ENCODE measurements around the gene KRT20. TPM values are rescaled to one million over a fixed set of nuclear protein-coding genes. Genes with fewer than 3 reads are reported as not detected.

Gene KRT20
- total RNA-seq, 5 donors from 2014 or later (not counting 1 experiment from before 2014, with no cell fraction given) = 0.47 TPM; not detected in 4

DNA sequence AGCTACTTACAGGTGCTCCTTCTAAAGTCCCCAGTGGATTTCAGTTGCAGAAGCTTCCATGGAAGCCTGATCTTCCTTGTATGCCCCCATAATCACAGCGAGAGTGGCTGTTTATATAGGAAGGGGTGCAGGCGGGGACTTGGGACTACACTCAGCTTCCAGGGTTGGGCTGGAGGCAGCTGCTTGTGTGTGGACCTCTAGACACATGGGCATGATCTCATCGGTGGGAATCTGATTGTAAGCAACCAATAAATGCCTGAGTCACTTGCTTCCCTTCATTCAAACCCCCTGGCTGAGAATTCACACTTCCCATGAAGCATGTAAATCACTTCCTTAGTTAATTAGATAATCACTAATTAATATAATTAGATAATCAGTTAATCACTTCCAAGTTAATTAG, 1.0 kb upstream of the KRT20 start:
- ATAC-seq (replicated peaks in 1 of 4) = no peak
- Mint-ChIP-seq H3K9me3 (no peaks in the 10 kb centered on the region), H3K27me3 (peaks cover 28 to 42% of the 10 kb centered on the region in 2 donors), H3K27ac (no peak overlapping the region), H3K4me1 (no peaks in the 10 kb centered on the region), H3K4me3 (no peak overlapping the region), H3K36me3 (no peaks in the 10 kb centered on the region)
- Histone ChIP-seq H3K27me3 (replicated peaks in 1 of 2; ENCODE audit: control insufficient read depth in 2 of 2, extremely low read depth in 1 of 2, insufficient read depth in 2 of 2, low read length in 1 of 2) (peaks cover 0 to 11% of the 10 kb centered on the region in 2 experiments), H3K9me3 (no peaks in the 10 kb centered on the region), H3K4me3 (ENCODE audit: control insufficient read depth in 1 of 2, extremely low read depth in 1 of 2, low read length in 1 of 2) (no peak overlapping the region), H3K27ac (ENCODE audit: low read length) (no peak overlapping the region), H3K4me1 (ENCODE audit: control insufficient read depth in 1 of 2, extremely low read depth in 1 of 2, insufficient read depth in 2 of 2, low read length in 2 of 2) (no peaks in the 10 kb centered on the region), H3K36me3 (ENCODE audit: control insufficient read depth in 2 of 2, extremely low read depth in 1 of 2, insufficient read depth in 1 of 2, low read length in 1 of 2) (no peaks in the 10 kb centered on the region)
- no peak for DNase-seq
- ChIA-PET POLR2A (no interaction called here), CTCF (no interaction called here)
- WGBS (ENCODE audit: insufficient coverage) = no CpG with 5 or more reads among the region's 3 CpGs

DNA sequence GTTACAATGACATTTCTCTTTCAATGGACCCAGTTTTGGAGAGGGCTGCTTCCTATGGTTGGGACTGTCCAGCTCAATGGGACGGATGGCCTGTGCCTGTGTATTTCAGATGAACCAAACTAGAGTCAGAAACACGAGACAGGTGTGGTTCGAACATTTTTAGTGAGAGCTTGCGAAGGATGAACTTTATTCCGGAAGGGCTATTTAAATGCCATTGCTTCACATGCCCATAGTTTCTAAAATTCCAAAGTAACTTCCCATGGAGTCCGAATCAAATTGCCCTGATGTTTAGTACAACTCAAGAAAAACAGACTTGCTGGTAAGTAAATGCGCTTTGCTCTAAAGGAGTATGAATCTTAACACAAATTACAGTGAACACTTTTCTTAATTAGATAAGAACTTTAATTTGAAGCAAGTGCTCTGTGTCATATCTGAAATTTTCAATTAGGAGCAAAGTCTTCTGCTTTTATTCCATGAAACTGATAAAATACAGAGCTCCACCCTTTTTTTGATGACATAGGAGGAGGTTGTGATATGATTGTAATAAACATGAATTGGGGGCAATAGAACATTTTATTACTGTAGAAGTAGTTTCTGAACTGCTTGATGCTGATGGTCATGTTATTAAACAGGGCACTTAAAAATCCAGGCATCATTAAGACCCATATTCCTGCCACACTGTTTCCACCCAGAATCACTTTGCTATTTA, 1.3 kb downstream of the KRT20 start:
- no peak overlapping the region for H3K27ac Mint-ChIP-seq
- no peaks in the 10 kb centered on the region for H3K4me1 Mint-ChIP-seq

DNA sequence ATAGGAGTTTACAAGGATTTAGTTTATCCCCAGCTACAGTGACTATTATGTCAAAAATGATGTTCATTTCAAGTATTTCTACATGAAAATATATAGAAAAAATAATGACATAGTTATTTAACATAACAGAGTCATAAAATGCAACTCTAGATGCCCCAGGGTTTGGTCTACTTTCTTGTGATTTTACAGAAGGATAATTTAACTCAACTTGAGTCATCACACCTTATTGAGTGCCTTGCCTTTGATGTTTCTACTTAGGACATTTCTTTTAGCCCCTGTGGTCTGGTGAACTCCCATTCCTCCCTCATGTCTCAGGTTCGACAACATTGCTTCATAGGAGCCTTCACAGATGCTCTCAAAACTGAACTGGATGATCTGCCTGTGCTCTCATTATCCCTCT, 2.0 kb downstream of the KRT20 start:
- DNase-seq (no peak), ATAC-seq (replicated peaks in 1 of 4) (no peak)
- no peak overlapping the region for H3K4me3 Mint-ChIP-seq
- no peaks in the 10 kb centered on the region for H3K4me1 ChIP-seq (ENCODE audit: control insufficient read depth in 1 of 2, extremely low read depth in 1 of 2, insufficient read depth in 2 of 2, low read length in 2 of 2)
- no peaks in the 10 kb centered on the region for H3K36me3 ChIP-seq (ENCODE audit: control insufficient read depth in 2 of 2, extremely low read depth in 1 of 2, insufficient read depth in 1 of 2, low read length in 1 of 2)
- H3K27me3 ChIP-seq (replicated peaks in 1 of 2; ENCODE audit: control insufficient read depth in 2 of 2, extremely low read depth in 1 of 2, insufficient read depth in 2 of 2, low read length in 1 of 2) = peaks cover 0 to 11% of the 10 kb centered on the region in 2 experiments
- no peaks in the 10 kb centered on the region for H3K36me3 Mint-ChIP-seq
- no peaks in the 10 kb centered on the region for H3K9me3 Mint-ChIP-seq
- no peak overlapping the region for H3K27ac Mint-ChIP-seq
- H3K4me3 ChIP-seq (ENCODE audit: control insufficient read depth in 1 of 2, extremely low read depth in 1 of 2, low read length in 1 of 2) = no peak overlapping the region
- 67% methylated on average over 1 of the region's 1 CpG for WGBS (ENCODE audit: insufficient coverage)
- CTCF ChIA-PET = no interaction called here
- no peak overlapping the region for H3K27ac ChIP-seq (ENCODE audit: low read length)
- H3K9me3 ChIP-seq = no peaks in the 10 kb centered on the region
- H3K4me1 Mint-ChIP-seq = no peaks in the 10 kb centered on the region
- POLR2A ChIA-PET = no interaction called here
- H3K27me3 Mint-ChIP-seq = peaks cover 16 to 21% of the 10 kb centered on the region in 2 donors

More for the DNA sequence above, 1.3 kb downstream of the KRT20 start:
- ChIA-PET POLR2A (no interaction called here), CTCF (no interaction called here)
- peaks cover 0 to 11% of the 10 kb centered on the region in 2 experiments for H3K27me3 ChIP-seq (replicated peaks in 1 of 2; ENCODE audit: control insufficient read depth in 2 of 2, extremely low read depth in 1 of 2, insufficient read depth in 2 of 2, low read length in 1 of 2)
- no peaks in the 10 kb centered on the region for H3K9me3 Mint-ChIP-seq
- peaks cover 22 to 28% of the 10 kb centered on the region in 2 donors for H3K27me3 Mint-ChIP-seq
- DNase-seq (no peak), ATAC-seq (replicated peaks in 1 of 4) (no peak)
- no peaks in the 10 kb centered on the region for H3K4me1 ChIP-seq (ENCODE audit: control insufficient read depth in 1 of 2, extremely low read depth in 1 of 2, insufficient read depth in 2 of 2, low read length in 2 of 2)
- H3K9me3 ChIP-seq = no peaks in the 10 kb centered on the region
- no peak overlapping the region for H3K27ac ChIP-seq (ENCODE audit: low read length)
- no peaks in the 10 kb centered on the region for H3K36me3 Mint-ChIP-seq
- WGBS (ENCODE audit: insufficient coverage) = 81% methylated on average over 5 of the region's 7 CpGs
- H3K36me3 ChIP-seq (ENCODE audit: control insufficient read depth in 2 of 2, extremely low read depth in 1 of 2, insufficient read depth in 1 of 2, low read length in 1 of 2) = no peaks in the 10 kb centered on the region
- H3K4me3 Mint-ChIP-seq = no peak overlapping the region
- no peak overlapping the region for H3K4me3 ChIP-seq (ENCODE audit: control insufficient read depth in 1 of 2, extremely low read depth in 1 of 2, low read length in 1 of 2)

DNA sequence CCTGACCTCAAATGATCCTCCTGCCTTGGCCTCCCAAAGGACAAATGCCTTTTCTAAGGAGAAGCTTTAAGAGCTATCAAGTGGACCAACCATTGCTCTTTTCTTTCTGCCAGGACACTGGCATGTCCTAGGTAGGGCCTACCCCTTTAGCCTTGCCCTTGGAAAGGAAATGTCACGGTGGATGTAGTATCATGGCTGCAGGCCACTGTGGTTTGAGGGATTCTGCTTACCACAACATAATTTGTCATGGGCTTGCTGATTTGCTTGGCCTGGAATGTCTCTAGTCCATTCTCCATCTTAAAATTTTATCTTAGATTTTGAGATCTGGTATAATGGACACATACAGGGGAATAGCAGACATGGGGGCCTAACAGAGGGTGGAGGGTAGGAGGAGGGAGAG, 6.0 kb downstream of the KRT20 start:
- no peaks in the 10 kb centered on the region for H3K36me3 ChIP-seq (ENCODE audit: control insufficient read depth in 2 of 2, extremely low read depth in 1 of 2, insufficient read depth in 1 of 2, low read length in 1 of 2)
- ChIA-PET CTCF (no interaction called here), POLR2A (no interaction called here)
- H3K27me3 ChIP-seq (replicated peaks in 1 of 2; ENCODE audit: control insufficient read depth in 2 of 2, extremely low read depth in 1 of 2, insufficient read depth in 2 of 2, low read length in 1 of 2) = no peaks in the 10 kb centered on the region
- no peaks in the 10 kb centered on the region for H3K9me3 ChIP-seq
- no peak overlapping the region for H3K4me3 ChIP-seq (ENCODE audit: control insufficient read depth in 1 of 2, extremely low read depth in 1 of 2, low read length in 1 of 2)
- Mint-ChIP-seq H3K36me3 (no peaks in the 10 kb centered on the region), H3K9me3 (no peaks in the 10 kb centered on the region), H3K27ac (no peak overlapping the region), H3K4me1 (no peaks in the 10 kb centered on the region), H3K27me3 (peaks cover 10 to 17% of the 10 kb centered on the region in 2 donors), H3K4me3 (no peak overlapping the region)
- no peak overlapping the region for H3K27ac ChIP-seq (ENCODE audit: low read length)
- no CpG with 5 or more reads among the region's 1 CpG for WGBS (ENCODE audit: insufficient coverage)
- H3K4me1 ChIP-seq (ENCODE audit: control insufficient read depth in 1 of 2, extremely low read depth in 1 of 2, insufficient read depth in 2 of 2, low read length in 2 of 2) = no peaks in the 10 kb centered on the region
- no peak for DNase-seq
- no peak for ATAC-seq (replicated peaks in 1 of 4)

DNA sequence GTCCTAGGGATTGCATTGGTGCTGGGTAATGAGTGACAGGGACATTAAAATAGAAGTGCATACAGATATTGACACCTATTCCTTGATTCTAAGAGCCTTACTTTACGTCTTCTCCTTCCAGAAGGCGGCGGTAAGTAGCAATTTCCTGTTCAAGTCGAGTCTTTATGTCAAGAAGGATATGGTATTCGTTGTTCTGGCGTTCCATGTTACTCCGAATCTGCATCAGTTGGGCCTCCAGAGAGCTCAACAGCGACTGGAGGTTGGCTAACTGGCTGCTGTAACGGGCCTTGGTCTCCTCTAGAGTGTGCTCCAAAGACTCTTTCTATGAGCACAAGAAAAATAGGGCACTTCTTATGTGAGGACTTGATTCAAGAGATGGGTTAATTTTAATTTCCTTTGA, 7.0 kb downstream of the KRT20 start:
- H3K4me1 ChIP-seq (ENCODE audit: control insufficient read depth in 1 of 2, extremely low read depth in 1 of 2, insufficient read depth in 2 of 2, low read length in 2 of 2) = no peaks in the 10 kb centered on the region
- Mint-ChIP-seq H3K9me3 (no peaks in the 10 kb centered on the region), H3K36me3 (no peaks in the 10 kb centered on the region), H3K4me1 (no peaks in the 10 kb centered on the region), H3K4me3 (no peak overlapping the region), H3K27me3 (peaks cover 9 to 11% of the 10 kb centered on the region in 2 donors), H3K27ac (no peak overlapping the region)
- WGBS (ENCODE audit: insufficient coverage) = 89% methylated on average over 9 of the region's 9 CpGs
- CTCF ChIA-PET = interaction anchor here in 1 of 2 donors (0.6 kb wide), 1 partner anchor 9 kb away, joined by 4 read pairs; no protein-coding TSS in a partner anchor
- no peaks in the 10 kb centered on the region for H3K36me3 ChIP-seq (ENCODE audit: control insufficient read depth in 2 of 2, extremely low read depth in 1 of 2, insufficient read depth in 1 of 2, low read length in 1 of 2)
- no peaks in the 10 kb centered on the region for H3K9me3 ChIP-seq
- H3K27ac ChIP-seq (ENCODE audit: low read length) = no peak overlapping the region
- DNase-seq = no peak
- no peaks in the 10 kb centered on the region for H3K27me3 ChIP-seq (replicated peaks in 1 of 2; ENCODE audit: control insufficient read depth in 2 of 2, extremely low read depth in 1 of 2, insufficient read depth in 2 of 2, low read length in 1 of 2)
- ATAC-seq (replicated peaks in 1 of 4) = no peak
- POLR2A ChIA-PET = no interaction called here
- no peak overlapping the region for H3K4me3 ChIP-seq (ENCODE audit: control insufficient read depth in 1 of 2, extremely low read depth in 1 of 2, low read length in 1 of 2)

DNA sequence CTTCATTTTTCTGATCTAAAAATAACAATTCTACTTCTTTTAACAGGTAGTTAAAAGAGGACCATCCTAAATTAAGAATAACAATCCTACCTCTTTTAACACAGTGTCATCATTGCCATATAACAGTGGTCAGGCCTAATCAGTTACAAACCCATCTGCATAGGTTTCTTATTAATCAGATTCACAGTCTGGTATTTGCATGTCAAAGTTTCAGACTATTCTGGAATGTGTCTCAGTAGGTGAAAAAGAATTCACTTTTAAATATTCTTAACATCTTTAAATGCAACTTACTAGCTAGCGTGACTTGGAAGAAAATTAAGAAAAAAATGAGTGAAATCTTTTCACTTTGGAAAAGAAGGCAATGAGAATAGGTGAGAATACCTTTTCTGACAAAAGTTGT, 11.2 kb downstream of the KRT20 start:
- CTCF ChIA-PET = interaction anchor here (0.6 to 1.0 kb wide), 3 partner anchors 480 to 789 kb away, joined by 3 read pairs; no protein-coding TSS in a partner anchor
- H3K9me3 ChIP-seq = no peaks in the 10 kb centered on the region
- H3K27ac ChIP-seq (ENCODE audit: low read length) = no peak overlapping the region
- peaks cover 0 to 9% of the 10 kb centered on the region in 2 experiments for H3K27me3 ChIP-seq (replicated peaks in 1 of 2; ENCODE audit: control insufficient read depth in 2 of 2, extremely low read depth in 1 of 2, insufficient read depth in 2 of 2, low read length in 1 of 2)
- Mint-ChIP-seq H3K4me3 (no peak overlapping the region), H3K36me3 (no peaks in the 10 kb centered on the region), H3K27me3 (peaks cover 20 to 27% of the 10 kb centered on the region in 2 donors), H3K9me3 (no peaks in the 10 kb centered on the region), H3K4me1 (no peaks in the 10 kb centered on the region), H3K27ac (no peak overlapping the region)
- POLR2A ChIA-PET = no interaction called here
- ATAC-seq (replicated peaks in 1 of 4) (no peak), DNase-seq (no peak)
- no peak overlapping the region for H3K4me3 ChIP-seq (ENCODE audit: control insufficient read depth in 1 of 2, extremely low read depth in 1 of 2, low read length in 1 of 2)
- H3K36me3 ChIP-seq (ENCODE audit: control insufficient read depth in 2 of 2, extremely low read depth in 1 of 2, insufficient read depth in 1 of 2, low read length in 1 of 2) = no peaks in the 10 kb centered on the region
- no peaks in the 10 kb centered on the region for H3K4me1 ChIP-seq (ENCODE audit: control insufficient read depth in 1 of 2, extremely low read depth in 1 of 2, insufficient read depth in 2 of 2, low read length in 2 of 2)
- WGBS (ENCODE audit: insufficient coverage) = no CpG with 5 or more reads among the region's 1 CpG
